IMR-90 (cell line): ENCODE measurements around the gene RGL1. TPM values are rescaled to one million over a fixed set of nuclear protein-coding genes. Genes with fewer than 3 reads are reported as not detected.
"Not testable (repeated sequence)": the region's sequence is repeated elsewhere in the genome, so short reads cannot be mapped to it uniquely, and the experiment has no call there.

ENCODE experiments used
- ATAC-seq: fragments of 200-7000 bp; cut with Tn5 transposase; 2 replicates; pipeline ENCODE4 v1.9.1; 2020; ENCODE audit warnings: low read depth, mild to moderate bottlenecking, moderate library complexity
- BruUV-seq: library from RNA; stranded (reverse); fragments of 400-500 nt; replicated peaks from 2 replicates; lab custom pipeline; 2021; lab: Mats Ljungman, UMichigan
- CTCF ChIA-PET: fragments of 300-600 bp; formaldehyde crosslinking; extraction: SDS; loops from one replicate; lab custom pipeline; 2021; ENCODE audit warnings: antibody characterized with exemption; lab: Yijun Ruan, JAX
- POLR2A ChIA-PET: fragments of 300-600 bp; sonication (Branson Sonifier 250); formaldehyde crosslinking; loops from one replicate; lab custom pipeline; 2022; ENCODE audit warnings: antibody characterized with exemption; ENCODE audit not compliant: unreplicated experiment; lab: Charles Lee
- DNase-seq: peaks from one replicate; pipeline ENCODE4 v3.0.0; 2013
- H2AFZ ChIP-seq: replicated peaks from 2 replicates; pipeline ENCODE3; 2013; ENCODE audit warnings: low read length, mild to moderate bottlenecking; ENCODE audit not compliant: poor library complexity
- H2AK5ac ChIP-seq: 2 replicates; pipeline ENCODE4 v1.6.1; 2013; ENCODE audit warnings: low read depth, low read length, inconsistent platforms
- H2AK9ac ChIP-seq: replicated peaks from 2 replicates; pipeline ENCODE3; 2013; ENCODE audit warnings: mild to moderate bottlenecking, low read depth, low read length, moderate library complexity; ENCODE audit not compliant: poor library complexity
- H2BK120ac ChIP-seq: 2 replicates; pipeline ENCODE4 v1.6.1; 2013; ENCODE audit warnings: low read depth, low read length, inconsistent platforms
- H2BK15ac ChIP-seq: 3 replicates; pipeline ENCODE4 v1.6.1; 2013; ENCODE audit warnings: low read depth, low read length, inconsistent platforms
- H2BK20ac ChIP-seq: 2 replicates; pipeline ENCODE4 v1.6.1; 2013; ENCODE audit warnings: low read depth, mild to moderate bottlenecking, inconsistent platforms, low read length, moderate library complexity
- H2BK5ac ChIP-seq: 2 replicates; pipeline ENCODE4 v1.6.1; 2013; ENCODE audit warnings: mild to moderate bottlenecking, low read depth, low read length, inconsistent platforms; ENCODE audit not compliant: poor library complexity, severe bottlenecking
- H3K14ac ChIP-seq: replicated peaks from 2 replicates; pipeline ENCODE4 v1.6.1; 2013; ENCODE audit warnings: low read depth, low read length, inconsistent platforms
- H3K18ac ChIP-seq: 2 replicates; pipeline ENCODE4 v1.6.1; 2013; ENCODE audit warnings: low read depth, low read length, control low read depth
- H3K23ac ChIP-seq: 2 replicates; pipeline ENCODE4 v1.6.1; 2013; ENCODE audit warnings: low read depth, low read length, inconsistent platforms
- H3K27ac ChIP-seq: 2 replicates; pipeline ENCODE4 v1.5.1; 2013; ENCODE audit warnings: mild to moderate bottlenecking, control low read depth, low read length; ENCODE audit not compliant: insufficient read depth
- H3K27me3 ChIP-seq: 2 replicates; pipeline ENCODE4 v1.6.1; 2013; ENCODE audit warnings: low read length; ENCODE audit not compliant: control insufficient read depth, insufficient read depth
- H3K36me3 ChIP-seq: 2 replicates; pipeline ENCODE4 v1.6.1; 2013; ENCODE audit warnings: low read length, mixed read lengths; ENCODE audit not compliant: control insufficient read depth, insufficient read depth
- H3K4ac ChIP-seq: 2 replicates; pipeline ENCODE4 v1.6.1; 2013; ENCODE audit warnings: low read depth, low read length, inconsistent platforms
- H3K4me1 ChIP-seq: 2 replicates; pipeline ENCODE4 v1.6.1; 2013; ENCODE audit warnings: low read length, mixed read lengths; ENCODE audit not compliant: control insufficient read depth, insufficient read depth
- H3K4me2 ChIP-seq: 2 replicates; pipeline ENCODE4 v1.6.1; 2013; ENCODE audit warnings: low read depth, mild to moderate bottlenecking, control low read depth, low read length, moderate library complexity
- H3K4me3 ChIP-seq: 2 replicates; pipeline ENCODE4 v1.5.1; 2013; ENCODE audit warnings: low read depth, mild to moderate bottlenecking, control low read depth, low read length, moderate library complexity; ENCODE audit not compliant: insufficient read depth
- H3K56ac ChIP-seq: 2 replicates; pipeline ENCODE4 v1.6.1; 2013; ENCODE audit warnings: low read length, inconsistent platforms; ENCODE audit not compliant: insufficient read depth; ENCODE audit errors: extremely low read depth
- H3K79me1 ChIP-seq, 2 experiments: 2 replicates each; pipeline ENCODE4 v1.6.1; 2013; ENCODE audit warnings: low read length in 2 of 2, inconsistent platforms in 1 of 2, low read depth in 1 of 2
- H3K9ac ChIP-seq: 2 replicates; pipeline ENCODE4 v1.6.1; 2013; ENCODE audit warnings: low read depth, low read length, control low read depth
- H3K9me1 ChIP-seq: 2 replicates; pipeline ENCODE4 v1.6.1; 2013; ENCODE audit warnings: low read length, inconsistent platforms; ENCODE audit not compliant: insufficient read depth
- H3K9me3 ChIP-seq: 2 replicates; pipeline ENCODE4 v1.6.1; 2013; ENCODE audit warnings: low read length; ENCODE audit not compliant: control insufficient read depth, insufficient read depth
- H4K20me1 ChIP-seq: 2 replicates; pipeline ENCODE4 v1.6.1; 2013; ENCODE audit warnings: low read length, inconsistent platforms; ENCODE audit not compliant: insufficient read depth
- H4K5ac ChIP-seq: 2 replicates; pipeline ENCODE4 v1.6.1; 2013; ENCODE audit warnings: mild to moderate bottlenecking, low read depth, low read length, control low read depth
- H4K8ac ChIP-seq, 2 experiments: 2 replicates each; pipeline ENCODE4 v1.6.1; 2013; ENCODE audit warnings: low read depth in 2 of 2, low read length in 2 of 2, control low read depth in 1 of 2, inconsistent platforms in 1 of 2
- H4K91ac ChIP-seq: 2 replicates; pipeline ENCODE4 v1.6.1; 2013; ENCODE audit warnings: low read depth, low read length, inconsistent platforms; ENCODE audit not compliant: insufficient read depth
- dilution Hi-C: fragments of 300-500 bp; cut with HindIII; formaldehyde crosslinking; loops from one replicate; pipeline ENCODE4 v1.14.3; 2018; ENCODE audit warnings: low sequenced_read_pairs; ENCODE audit not compliant: unreplicated experiment
- in situ Hi-C: fragments of 300-500 bp; cut with MboI; formaldehyde crosslinking; loops from 3 replicates; pipeline ENCODE4 v1.14.3; 2019; ENCODE audit warnings: low sequenced_read_pairs, inconsistent platforms, mixed read lengths
- intact Hi-C: fragments of 100-400 bp; cut with micrococcal nuclease; formaldehyde crosslinking; loops from 2 replicates; pipeline ENCODE4 v1.10.0; 2022
- polyA plus RNA-seq, 3 experiments: library from polyadenylated mRNA; depleted of rRNA; stranded (reverse); fragments of >200 nt; gene quantifications; 2 replicates each; pipeline ENCODE4 v1.2.3, GENCODE V29; 2012; ENCODE audit warnings: low replicate concordance in 1 of 3
- total RNA-seq: library from RNA; depleted of rRNA; stranded (reverse); fragments of >200 nt; gene quantifications from 2 replicates; pipeline ENCODE4 v1.2.3, GENCODE V29; 2012

Gene RGL1
- total and polyA plus RNA-seq, 2 of the 4 experiments (the other 2 are of a cell fraction), result 4.7 to 7.5 TPM

- H3K9me3 ChIP-seq, H2AFZ ChIP-seq, H2BK120ac ChIP-seq, H2AK9ac ChIP-seq, H3K14ac ChIP-seq, H2BK5ac ChIP-seq, H3K9me1 ChIP-seq, H2BK15ac ChIP-seq, CTCF ChIA-PET, H3K56ac ChIP-seq, POLR2A ChIA-PET, dilution Hi-C loops, H3K27ac ChIP-seq, in situ Hi-C loops, H4K20me1 ChIP-seq, H3K4me1 ChIP-seq, H3K4me2 ChIP-seq, H4K91ac ChIP-seq, H3K79me1 ChIP-seq, ATAC-seq, H3K4ac ChIP-seq, BruUV-seq, H3K9ac ChIP-seq, H3K18ac ChIP-seq, H3K23ac ChIP-seq, intact Hi-C loops, DNase-seq, H3K27me3 ChIP-seq, H2BK20ac ChIP-seq, H3K4me3 ChIP-seq, H4K8ac ChIP-seq, H4K5ac ChIP-seq, H3K36me3 ChIP-seq, H2AK5ac ChIP-seq: not testable (repeated sequence)
These were observed 42.1 kb upstream of the RGL1 start for GRCh38 chr1:183762856-183763255.
